ENCODE results near the gene RPL15. TPM values are rescaled to one million over a fixed set of nuclear protein-coding genes. Genes with fewer than 3 reads are reported as not detected.
"Not testable (repeated sequence)": the region's sequence is repeated elsewhere in the genome, so short reads cannot be mapped to it uniquely, and the experiment has no call there.

The RPL15 gene
- 1,000 to 10,000 TPM in 11 of 12 donors, 100 to 1,000 TPM in 1; 318 to 2,689 (median 2,296) TPM for polyA plus RNA-seq (ENCODE audit: insufficient read length in 12 of 12)
- long read RNA-seq, donor 1, transcript RPL15-212 (2 exons, 1,785 nt) = minor isoform, 55 of 1,599 reads
- long read RNA-seq, donor 1, transcript RPL15-208 (4 exons, 1,063 nt) = minor isoform, 103 of 1,599 reads
- long read RNA-seq, donor 1, transcript RPL15-202 (3 exons, 820 nt) = minor isoform, 138 of 1,599 reads
- long read RNA-seq, donor 1, transcript RPL15-201 (4 exons, 2,730 nt) = major isoform, 950 of 1,599 reads
- long read RNA-seq, donor 1, partial matches to known transcripts = 304 of 1,599 reads
- long read RNA-seq, donor 1, other reads (novel, unspliced or antisense) = 20 of 1,599 reads
- long read RNA-seq, donor 2, transcript RPL15-212 (2 exons, 1,785 nt) = minor isoform, 43 of 1,823 reads
- long read RNA-seq, donor 2, transcript RPL15-201 (4 exons, 2,730 nt) = major isoform, 1,225 of 1,823 reads
- long read RNA-seq, donor 2, transcript RPL15-202 (3 exons, 820 nt) = minor isoform, 175 of 1,823 reads
- long read RNA-seq, donor 2, transcript RPL15-208 (4 exons, 1,063 nt) = minor isoform, 195 of 1,823 reads
- long read RNA-seq, donor 2, partial matches to known transcripts = 120 of 1,823 reads
- long read RNA-seq, donor 2, other reads (novel, unspliced or antisense) = 31 of 1,823 reads
- long read RNA-seq, donor 3, transcript RPL15-208 (4 exons, 1,063 nt) = minor isoform, 80 of 890 reads
- long read RNA-seq, donor 3, transcript RPL15-212 (2 exons, 1,785 nt) = minor isoform, 25 of 890 reads
- long read RNA-seq, donor 3, transcript RPL15-201 (4 exons, 2,730 nt) = major isoform, 498 of 890 reads
- long read RNA-seq, donor 3, transcript RPL15-202 (3 exons, 820 nt) = minor isoform, 76 of 890 reads
- long read RNA-seq, donor 3, partial matches to known transcripts = 192 of 890 reads
- long read RNA-seq, donor 3, other reads (novel, unspliced or antisense) = 7 of 890 reads
- long read RNA-seq, donor 4, transcript RPL15-208 (4 exons, 1,063 nt) = minor isoform, 46 of 634 reads
- long read RNA-seq, donor 4, transcript RPL15-201 (4 exons, 2,730 nt) = major isoform, 394 of 634 reads
- long read RNA-seq, donor 4, transcript RPL15-202 (3 exons, 820 nt) = minor isoform, 40 of 634 reads
- long read RNA-seq, donor 4, transcript RPL15-212 (2 exons, 1,785 nt) = minor isoform, 14 of 634 reads
- long read RNA-seq, donor 4, partial matches to known transcripts = 118 of 634 reads
- long read RNA-seq, donor 4, other reads (novel, unspliced or antisense) = 12 of 634 reads
- long read RNA-seq, donor 5, transcript RPL15-201 (4 exons, 2,730 nt) = major isoform, 1,760 of 2,362 reads
- long read RNA-seq, donor 5, transcript RPL15-208 (4 exons, 1,063 nt) = minor isoform, 230 of 2,362 reads
- long read RNA-seq, donor 5, transcript RPL15-212 (2 exons, 1,785 nt) = minor isoform, 33 of 2,362 reads
- long read RNA-seq, donor 5, transcript RPL15-202 (3 exons, 820 nt) = minor isoform, 252 of 2,362 reads
- long read RNA-seq, donor 5, partial matches to known transcripts = 11 of 2,362 reads
- long read RNA-seq, donor 5, other reads (novel, unspliced or antisense) = 33 of 2,362 reads
- long read RNA-seq, donor 6, transcript RPL15-212 (2 exons, 1,785 nt) = minor isoform, 43 of 926 reads
- long read RNA-seq, donor 6, transcript RPL15-201 (4 exons, 2,730 nt) = major isoform, 637 of 926 reads
- long read RNA-seq, donor 6, transcript RPL15-208 (4 exons, 1,063 nt) = minor isoform, 87 of 926 reads
- long read RNA-seq, donor 6, transcript RPL15-202 (3 exons, 820 nt) = minor isoform, 129 of 926 reads
- long read RNA-seq, donor 6, partial matches to known transcripts = 0 of 926 reads
- long read RNA-seq, donor 6, other reads (novel, unspliced or antisense) = 8 of 926 reads
- long read RNA-seq, donor 7, transcript RPL15-201 (4 exons, 2,730 nt) = major isoform, 476 of 643 reads
- long read RNA-seq, donor 7, transcript RPL15-212 (2 exons, 1,785 nt) = minor isoform, 25 of 643 reads
- long read RNA-seq, donor 7, transcript RPL15-202 (3 exons, 820 nt) = minor isoform, 59 of 643 reads
- long read RNA-seq, donor 7, transcript RPL15-208 (4 exons, 1,063 nt) = minor isoform, 62 of 643 reads
- long read RNA-seq, donor 7, partial matches to known transcripts = 5 of 643 reads
- long read RNA-seq, donor 7, other reads (novel, unspliced or antisense) = 0 of 643 reads
- long read RNA-seq, donor 8, transcript RPL15-208 (4 exons, 1,063 nt) = minor isoform, 193 of 1,920 reads
- long read RNA-seq, donor 8, transcript RPL15-212 (2 exons, 1,785 nt) = minor isoform, 25 of 1,920 reads
- long read RNA-seq, donor 8, transcript RPL15-201 (4 exons, 2,730 nt) = major isoform, 1,306 of 1,920 reads
- long read RNA-seq, donor 8, transcript RPL15-202 (3 exons, 820 nt) = minor isoform, 186 of 1,920 reads
- long read RNA-seq, donor 8, partial matches to known transcripts = 148 of 1,920 reads
- long read RNA-seq, donor 8, other reads (novel, unspliced or antisense) = 28 of 1,920 reads
- long read RNA-seq, donor 9, transcript RPL15-201 (4 exons, 2,730 nt) = major isoform, 680 of 902 reads
- long read RNA-seq, donor 9, transcript RPL15-208 (4 exons, 1,063 nt) = minor isoform, 82 of 902 reads
- long read RNA-seq, donor 9, transcript RPL15-202 (3 exons, 820 nt) = minor isoform, 75 of 902 reads
- long read RNA-seq, donor 9, transcript RPL15-212 (2 exons, 1,785 nt) = minor isoform, 26 of 902 reads
- long read RNA-seq, donor 9, partial matches to known transcripts = 8 of 902 reads
- long read RNA-seq, donor 9, other reads (novel, unspliced or antisense) = 8 of 902 reads
- long read RNA-seq, donor 10, transcript RPL15-201 (4 exons, 2,730 nt) = major isoform, 1,035 of 1,361 reads
- long read RNA-seq, donor 10, transcript RPL15-212 (2 exons, 1,785 nt) = minor isoform, 28 of 1,361 reads
- long read RNA-seq, donor 10, transcript RPL15-202 (3 exons, 820 nt) = minor isoform, 108 of 1,361 reads
- long read RNA-seq, donor 10, transcript RPL15-208 (4 exons, 1,063 nt) = minor isoform, 128 of 1,361 reads
- long read RNA-seq, donor 10, partial matches to known transcripts = 15 of 1,361 reads
- long read RNA-seq, donor 10, other reads (novel, unspliced or antisense) = 19 of 1,361 reads
- long read RNA-seq, donor 11, transcript RPL15-212 (2 exons, 1,785 nt) = minor isoform, 43 of 1,634 reads
- long read RNA-seq, donor 11, transcript RPL15-201 (4 exons, 2,730 nt) = major isoform, 1,164 of 1,634 reads
- long read RNA-seq, donor 11, transcript RPL15-202 (3 exons, 820 nt) = minor isoform, 182 of 1,634 reads
- long read RNA-seq, donor 11, transcript RPL15-208 (4 exons, 1,063 nt) = minor isoform, 152 of 1,634 reads
- long read RNA-seq, donor 11, partial matches to known transcripts = 17 of 1,634 reads
- long read RNA-seq, donor 11, other reads (novel, unspliced or antisense) = 28 of 1,634 reads

DNA sequence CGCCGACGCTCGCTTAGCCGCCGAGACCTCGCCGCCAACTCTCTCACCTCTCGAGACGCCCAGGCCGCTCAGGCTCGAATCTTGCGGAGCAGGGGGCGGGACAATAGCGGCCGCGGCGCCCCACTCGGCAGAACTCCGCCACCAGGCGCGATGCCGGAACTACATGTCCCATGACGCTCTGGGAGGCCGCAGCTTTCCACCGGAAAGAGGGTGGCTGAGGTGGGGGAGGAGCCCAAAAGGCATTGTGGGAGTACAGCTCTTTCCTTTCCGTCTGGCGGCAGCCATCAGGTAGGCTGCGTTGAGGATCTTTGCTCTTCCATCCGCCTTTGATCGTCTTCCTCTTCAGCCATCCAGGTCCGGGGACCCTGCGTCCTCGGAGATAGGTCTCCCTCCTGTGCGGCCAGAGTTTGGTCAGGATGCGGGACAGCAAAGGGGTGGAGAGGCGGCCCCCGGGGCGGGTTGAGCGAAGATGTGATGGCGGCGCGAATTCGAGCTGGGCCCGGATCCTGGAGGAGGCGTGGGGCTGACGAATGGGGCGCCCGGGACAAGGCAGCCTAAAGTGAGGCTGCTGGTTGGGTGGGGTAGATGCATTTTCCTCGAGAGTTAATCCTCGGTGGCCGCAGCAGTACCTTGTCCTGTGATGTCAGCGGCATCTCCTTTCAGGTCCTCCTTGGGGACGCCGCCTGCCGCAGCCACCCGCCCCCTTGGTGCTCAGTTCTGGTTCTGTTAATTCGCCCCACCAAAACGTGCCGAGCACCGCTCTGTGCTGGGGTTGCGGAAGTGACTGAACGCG, at the start of gene RPL15, which contains the start of gene NKIRAS1:
Gene RPL15, plus strand, starts transcription at position 247 of the 793 bp plus-strand sequence. CDS start 728 bp downstream, outside the sequence.
Gene NKIRAS1, minus strand, starts transcription at position 105 of the 793 bp plus-strand sequence. CDS start 6,086 bp downstream, outside the sequence.
- DNase-seq = peak; percentile 98

DNA sequence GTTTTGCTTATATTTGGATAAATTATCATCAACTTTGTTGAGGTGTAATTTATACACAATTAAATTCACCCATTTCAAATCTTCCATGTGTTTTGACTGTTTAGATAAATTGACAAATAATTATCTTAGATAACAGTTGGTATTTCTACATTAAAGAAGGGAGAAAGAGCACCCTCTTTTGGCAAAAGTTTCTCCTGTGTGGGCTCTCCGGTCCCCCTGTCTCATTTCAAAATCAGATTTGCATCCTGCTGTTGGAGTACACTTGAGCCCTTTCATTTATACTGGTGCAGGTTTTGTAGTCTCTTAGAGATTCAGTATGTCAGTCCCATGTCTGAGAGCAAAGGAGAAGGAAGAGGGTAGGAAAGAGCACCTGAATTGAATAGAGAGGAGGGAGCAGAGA, 49.5 kb upstream of the RPL15 start:
- no peak for DNase-seq

DNA sequence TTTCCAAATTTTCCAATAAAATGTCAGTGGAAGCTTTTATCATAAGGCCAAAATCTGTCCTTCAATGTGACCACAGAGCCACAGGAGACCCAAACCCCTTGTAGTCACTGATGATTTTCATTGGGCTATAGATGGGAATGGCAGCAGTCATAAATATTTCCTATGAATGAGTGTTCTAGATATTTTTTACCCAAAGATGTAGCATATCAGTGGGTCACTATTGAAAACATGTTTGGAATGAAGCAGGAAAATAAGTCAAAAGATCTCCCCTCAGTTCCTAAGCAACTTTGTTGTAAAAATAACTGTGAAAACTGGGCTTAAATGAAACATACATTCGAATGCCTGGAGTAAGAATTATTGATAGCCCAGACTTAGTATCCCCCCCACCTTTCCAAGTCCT, 49.1 kb upstream of the RPL15 start:
- DNase-seq = no peak

DNA sequence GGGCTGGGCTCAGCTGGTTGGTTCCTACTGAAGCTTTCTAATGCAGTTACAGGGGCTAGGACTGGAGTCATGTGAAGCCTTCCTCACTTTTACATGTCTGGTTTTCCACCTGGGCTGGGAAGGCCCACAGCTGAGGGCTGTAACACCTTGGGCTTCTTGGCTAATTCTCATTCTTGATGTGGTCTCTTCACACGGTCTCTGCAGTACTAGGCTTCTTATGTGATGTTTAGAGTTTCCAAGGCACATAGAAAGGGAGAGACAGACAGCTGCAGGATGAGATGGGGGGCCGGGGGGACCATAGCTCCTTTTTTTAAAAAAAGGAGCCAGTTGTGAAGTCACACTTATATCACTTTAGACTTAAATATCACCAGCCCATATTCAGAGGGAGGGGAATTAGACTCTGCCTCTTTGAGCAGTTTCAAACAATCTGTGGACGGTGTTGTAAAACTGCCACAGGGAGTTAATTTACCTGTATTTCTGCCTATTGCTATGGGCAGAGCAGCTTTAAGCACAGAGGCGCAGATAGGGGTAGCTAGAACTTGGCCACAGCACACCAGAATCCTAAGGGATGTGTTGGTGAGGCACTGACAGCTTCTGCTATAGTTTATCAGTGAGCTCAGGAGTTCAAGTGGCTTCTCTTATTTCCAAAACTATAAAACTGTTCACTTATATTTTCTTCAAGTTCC, 46.8 kb upstream of the RPL15 start:
- no peak for DNase-seq

DNA sequence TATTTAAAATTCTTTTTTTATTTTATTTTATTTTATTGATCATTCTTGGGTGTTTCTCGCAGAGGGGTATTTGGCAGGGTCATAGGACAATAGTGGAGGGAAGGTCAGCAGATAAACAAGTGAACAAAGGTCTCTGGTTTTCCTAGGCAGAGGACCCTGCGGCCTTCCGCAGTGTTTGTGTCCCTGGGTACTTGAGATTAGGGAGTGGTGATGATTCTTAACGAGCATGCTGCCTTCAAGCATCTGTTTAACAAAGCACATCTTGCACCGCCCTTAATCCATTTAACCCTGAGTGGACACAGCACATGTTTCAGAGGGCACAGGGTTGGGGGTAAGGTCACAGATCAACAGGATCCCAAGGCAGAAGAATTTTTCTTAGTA, 46.3 kb upstream of the RPL15 start:
- not testable (repeated sequence) for DNase-seq

DNA sequence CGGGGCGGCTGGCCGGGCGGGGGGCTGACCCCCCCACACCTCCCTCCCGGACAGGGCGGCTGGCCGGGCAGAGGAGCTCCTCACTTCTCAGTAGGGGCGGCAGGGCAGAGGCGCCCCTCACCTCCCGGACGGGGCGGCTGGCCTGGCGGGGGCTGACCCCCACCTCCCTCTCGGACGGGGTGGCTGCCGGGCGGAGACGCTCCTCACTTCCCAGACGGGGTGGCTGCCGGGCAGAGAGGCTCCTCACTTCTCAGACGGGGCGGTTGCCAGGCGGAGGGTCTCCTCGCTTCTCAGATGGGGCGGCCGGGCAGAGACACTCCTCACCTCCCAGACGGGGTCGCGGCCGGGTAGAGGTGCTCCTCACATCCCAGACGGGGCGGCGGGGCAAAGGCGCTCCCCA, 45.6 kb upstream of the RPL15 start:
- not testable (repeated sequence) for DNase-seq

DNA sequence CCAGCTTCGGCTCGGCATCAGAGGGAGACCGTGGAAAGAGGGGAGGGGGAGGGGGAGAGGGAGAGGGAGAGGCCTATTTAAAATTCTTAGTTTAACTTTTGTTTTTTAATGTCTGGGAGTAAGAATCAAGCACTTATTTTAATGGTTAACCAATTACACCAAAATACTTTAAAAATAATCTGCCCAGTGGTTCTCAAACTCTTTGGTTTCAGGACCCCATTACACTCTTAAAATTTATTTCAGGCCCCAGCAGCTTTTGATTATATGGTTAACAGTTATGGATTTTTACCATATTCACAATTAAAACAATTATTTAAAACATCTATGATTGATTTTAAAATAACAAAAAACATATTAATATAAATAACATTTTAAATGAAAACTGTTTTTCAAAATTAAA, 44.6 kb upstream of the RPL15 start:
- no peak for DNase-seq

DNA sequence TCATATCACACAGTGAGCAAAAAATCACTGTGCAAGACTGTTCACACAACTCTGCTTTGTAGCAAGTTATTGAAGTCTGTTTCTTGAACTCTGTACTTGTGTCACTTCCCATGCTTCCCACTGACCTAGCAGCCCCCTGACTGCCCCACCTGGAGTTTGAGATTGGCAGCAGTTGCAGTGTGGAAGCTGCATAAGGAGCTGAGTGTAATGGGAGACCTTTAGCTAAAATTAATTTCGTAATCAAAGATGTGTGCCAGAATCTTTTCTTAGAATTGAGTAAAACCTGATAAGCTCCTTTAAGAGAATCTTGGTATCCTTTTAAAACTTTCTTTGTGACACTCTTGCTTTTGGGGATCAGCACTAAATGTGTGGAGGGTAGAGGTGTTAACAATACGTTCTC, 43.0 kb upstream of the RPL15 start:
- DNase-seq = no peak

DNA sequence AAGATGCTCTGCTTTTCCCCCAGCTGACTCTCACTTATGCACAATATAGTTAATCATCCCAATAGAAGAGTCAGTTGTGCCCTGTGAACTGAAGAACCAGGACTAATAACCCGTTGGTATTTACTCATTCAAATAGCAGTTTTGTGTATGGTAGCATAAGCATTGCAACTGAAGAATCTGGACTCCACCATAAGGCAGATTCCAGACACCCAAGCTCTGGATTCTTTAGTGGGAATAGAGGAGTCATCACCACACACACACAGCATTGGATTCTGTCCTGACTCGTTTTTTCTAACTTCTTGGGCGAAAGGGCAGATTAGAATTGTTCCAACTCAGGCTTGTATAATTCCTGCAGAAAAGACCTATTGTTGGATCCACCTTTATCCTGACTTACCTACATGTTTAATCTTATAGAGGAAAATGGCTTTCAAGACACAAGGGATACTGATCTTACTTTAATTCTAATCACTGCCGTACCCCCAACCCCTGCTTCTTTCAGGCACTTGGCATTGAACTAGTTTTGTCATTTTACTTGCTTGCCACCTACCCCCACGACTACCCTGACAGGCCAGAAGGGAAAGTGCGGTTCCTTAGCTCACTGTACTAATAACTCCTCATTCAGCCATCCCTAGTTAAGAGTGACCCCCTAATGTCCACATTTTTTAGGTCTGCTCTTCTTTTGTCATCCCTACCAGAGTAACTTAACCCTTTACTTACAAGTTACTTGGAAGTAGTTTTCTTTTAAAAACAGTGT, 42.4 kb upstream of the RPL15 start:
- no peak for DNase-seq

DNA sequence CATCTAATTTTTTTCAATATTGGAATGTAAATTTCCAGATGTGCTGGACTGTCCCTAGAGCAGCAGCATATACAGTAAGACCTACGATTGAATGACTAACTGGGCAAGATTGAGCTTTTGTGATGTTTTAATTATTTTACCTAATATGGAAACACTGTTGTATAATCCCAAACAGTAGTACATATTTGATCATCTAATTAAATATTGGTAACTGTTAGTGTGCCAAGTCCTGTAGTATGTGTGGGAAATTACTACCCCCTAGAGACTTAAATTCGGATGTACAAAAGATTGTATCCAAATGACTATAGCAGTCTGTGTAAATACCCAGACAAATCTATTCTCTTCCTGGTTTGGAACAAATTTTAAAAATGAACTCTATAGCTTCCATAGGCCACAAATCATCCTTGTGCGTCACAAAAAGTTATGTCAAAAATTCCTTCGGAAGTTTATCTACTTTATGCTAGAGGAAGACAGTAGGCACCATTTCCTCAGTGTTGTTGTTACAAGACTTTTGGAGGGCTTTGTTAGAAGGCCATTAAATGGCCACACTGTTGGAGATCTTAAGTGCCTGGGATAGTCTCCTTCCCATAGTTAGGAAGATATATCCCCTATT, 41.7 kb upstream of the RPL15 start:
- no peak for DNase-seq

DNA sequence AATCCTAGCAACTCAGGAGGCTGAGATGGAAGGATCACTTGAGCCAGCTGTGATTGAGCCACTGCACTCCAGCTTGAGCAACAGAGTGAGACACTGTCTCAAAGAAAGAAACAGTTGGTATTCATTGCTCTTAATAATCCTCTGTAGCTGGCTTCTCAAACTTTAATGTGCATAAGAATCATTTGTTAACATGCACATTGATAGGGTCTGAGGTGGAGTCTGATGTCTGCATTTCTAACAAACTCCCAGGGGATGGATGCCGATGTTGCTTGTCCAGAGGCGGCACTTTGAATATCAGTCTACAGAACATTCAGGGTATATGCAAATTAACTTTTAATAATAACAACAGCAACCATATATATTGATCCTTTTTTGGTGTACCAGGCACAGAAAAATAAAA, 40.0 kb upstream of the RPL15 start:
- DNase-seq = no peak

DNA sequence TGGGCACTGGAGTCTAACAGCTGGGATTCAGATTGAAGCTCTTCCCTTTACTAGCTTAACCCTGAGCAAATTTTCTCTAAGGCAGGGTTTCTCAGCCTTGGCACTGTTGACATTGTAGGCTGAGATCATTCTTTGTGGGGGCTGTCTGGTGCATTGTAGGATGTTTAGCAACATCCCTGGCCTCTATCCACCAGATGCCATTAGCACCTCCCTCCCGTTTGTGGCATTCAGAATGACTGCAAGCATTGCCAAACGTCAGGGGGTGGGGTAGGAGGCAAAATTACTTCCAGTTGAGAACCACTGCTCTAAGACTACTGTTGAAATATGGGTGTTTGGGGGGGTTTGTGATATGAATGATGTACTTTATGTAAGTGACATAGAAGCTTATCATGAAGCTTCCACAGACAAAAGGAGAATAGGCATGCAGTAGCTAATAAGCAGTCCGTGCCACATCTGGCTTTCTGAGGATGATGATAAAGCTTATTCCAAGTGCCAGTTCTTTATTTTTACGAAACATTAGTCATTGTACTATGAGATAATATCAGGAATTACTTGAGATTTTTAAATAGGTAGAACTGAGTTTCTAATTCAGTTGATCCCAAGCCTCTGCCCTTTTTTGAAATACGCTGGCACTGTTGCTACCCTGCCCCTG, 39.5 kb upstream of the RPL15 start:
- no peak for DNase-seq

DNA sequence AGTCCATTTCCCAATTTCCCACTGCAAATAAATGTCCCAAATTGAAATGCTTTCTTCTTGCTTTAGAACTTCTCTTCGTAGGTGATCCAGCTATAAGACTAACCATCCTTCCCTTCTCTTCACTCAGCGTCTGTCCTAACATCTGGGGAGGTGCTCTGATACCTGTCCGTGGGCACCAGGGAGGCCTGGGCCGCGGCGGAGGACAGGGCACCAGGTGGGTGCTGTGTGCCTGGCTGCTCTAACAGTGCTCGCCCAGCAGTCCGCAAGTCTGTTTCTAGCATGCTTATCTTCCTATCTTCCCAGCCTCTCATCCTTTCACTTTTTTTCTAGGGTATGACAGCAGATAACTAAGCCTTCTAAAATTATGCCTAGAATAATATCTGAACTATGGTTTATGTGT, 37.4 kb upstream of the RPL15 start:
- no peak for DNase-seq

Data from muscle of arm (tissue), 14 donors.